Measurements from ENCODE around the gene KIT. TPM values are rescaled to one million over a fixed set of nuclear protein-coding genes. Genes with fewer than 3 reads are reported as not detected.

Gene KIT
- total RNA-seq, 1 donor from 2014 or later = 8.1 TPM

GRCh38 chr4:54746218-54746617, 88.5 kb downstream of the KIT start:
- no peaks in the 10 kb centered on the region for H3K79me2 ChIP-seq (ENCODE audit: insufficient read depth, low read length)

GRCh38 chr4:54750341-54750740, 92.6 kb downstream of the KIT start:
- no peak for TF ChIP-seq EZH2 (IDR thresholded peaks at IDR 0.05; ENCODE audit: insufficient read depth, low read length)

More at GRCh38 chr4:54746218-54746617, 88.5 kb downstream of the KIT start:
- Histone ChIP-seq H3K36me3 (ENCODE audit: insufficient read depth, low read length) (no peaks in the 10 kb centered on the region), H3K9me3 (ENCODE audit: insufficient read depth, low read depth, low read length) (no peaks in the 10 kb centered on the region), H4K20me1 (ENCODE audit: insufficient read depth, low read length) (no peaks in the 10 kb centered on the region), H3K4me3 (ENCODE audit: insufficient read depth, low read depth, low read length) (no peak overlapping the region), H3K27ac (ENCODE audit: low read depth, low read length) (no peak overlapping the region), H3K4me2 (ENCODE audit: low read length) (no peak overlapping the region), H2AFZ (ENCODE audit: low read depth, low read length) (no peak overlapping the region), H3K9ac (ENCODE audit: low read length) (no peak overlapping the region), H3K27me3 (ENCODE audit: insufficient read depth, low read length) (no peaks in the 10 kb centered on the region), H3K4me1 (ENCODE audit: insufficient read depth, low read length) (no peaks in the 10 kb centered on the region)
- H3K36me3 Mint-ChIP-seq (ENCODE audit: low read depth, unreplicated experiment) = peaks cover 2% of the 10 kb centered on the region
- no peak for TF ChIP-seq EZH2 (IDR thresholded peaks at IDR 0.05; ENCODE audit: insufficient read depth, low read length)
- TF ChIP-seq CTCF (IDR thresholded peaks at IDR 0.05; ENCODE audit: insufficient read depth, low read depth, low read length) = no peak
- peaks cover 10% of the 10 kb centered on the region for H3K9me3 Mint-ChIP-seq (ENCODE audit: unreplicated experiment)
- peaks cover 1% of the 10 kb centered on the region for H3K27me3 Mint-ChIP-seq (ENCODE audit: low read depth, unreplicated experiment)
- H3K27ac Mint-ChIP-seq (ENCODE audit: unreplicated experiment) = peak overlapping the region; percentile 21
- DNase-seq (ENCODE audit: low read depth) (peak; percentile 9), FAIRE-seq (no peak)
- no peak overlapping the region for H3K4me3 Mint-ChIP-seq (ENCODE audit: unreplicated experiment)
- H3K4me1 Mint-ChIP-seq (ENCODE audit: low read depth, unreplicated experiment) = peaks cover 10% of the 10 kb centered on the region

GRCh38 chr4:54754394-54754793, 96.6 kb downstream of the KIT start:
- no peak overlapping the region for H3K4me3 Mint-ChIP-seq (ENCODE audit: unreplicated experiment)
- Histone ChIP-seq H3K9me3 (ENCODE audit: insufficient read depth, low read depth, low read length) (no peaks in the 10 kb centered on the region), H2AFZ (ENCODE audit: low read depth, low read length) (no peak overlapping the region), H3K36me3 (ENCODE audit: insufficient read depth, low read length) (no peaks in the 10 kb centered on the region), H3K4me3 (ENCODE audit: insufficient read depth, low read depth, low read length) (no peak overlapping the region), H4K20me1 (ENCODE audit: insufficient read depth, low read length) (no peaks in the 10 kb centered on the region), H3K4me1 (ENCODE audit: insufficient read depth, low read length) (no peaks in the 10 kb centered on the region), H3K4me2 (ENCODE audit: low read length) (no peak overlapping the region), H3K9ac (ENCODE audit: low read length) (no peak overlapping the region), H3K79me2 (ENCODE audit: insufficient read depth, low read length) (no peaks in the 10 kb centered on the region), H3K27me3 (ENCODE audit: insufficient read depth, low read length) (no peaks in the 10 kb centered on the region), H3K27ac (ENCODE audit: low read depth, low read length) (no peak overlapping the region)
- FAIRE-seq (no peak), DNase-seq (ENCODE audit: low read depth) (no peak)
- peaks cover 5% of the 10 kb centered on the region for H3K27me3 Mint-ChIP-seq (ENCODE audit: low read depth, unreplicated experiment)
- no peaks in the 10 kb centered on the region for H3K36me3 Mint-ChIP-seq (ENCODE audit: low read depth, unreplicated experiment)
- TF ChIP-seq EZH2 (IDR thresholded peaks at IDR 0.05; ENCODE audit: insufficient read depth, low read length) = no peak
- no peak for TF ChIP-seq CTCF (IDR thresholded peaks at IDR 0.05; ENCODE audit: insufficient read depth, low read depth, low read length)
- no peak overlapping the region for H3K27ac Mint-ChIP-seq (ENCODE audit: unreplicated experiment)
- peaks cover 5% of the 10 kb centered on the region for H3K9me3 Mint-ChIP-seq (ENCODE audit: unreplicated experiment)
- no peaks in the 10 kb centered on the region for H3K4me1 Mint-ChIP-seq (ENCODE audit: low read depth, unreplicated experiment)

More at GRCh38 chr4:54750341-54750740, 92.6 kb downstream of the KIT start:
- Histone ChIP-seq H3K4me3 (ENCODE audit: insufficient read depth, low read depth, low read length) (no peak overlapping the region), H3K9ac (ENCODE audit: low read length) (no peak overlapping the region), H3K36me3 (ENCODE audit: insufficient read depth, low read length) (no peaks in the 10 kb centered on the region), H3K79me2 (ENCODE audit: insufficient read depth, low read length) (no peaks in the 10 kb centered on the region), H3K9me3 (ENCODE audit: insufficient read depth, low read depth, low read length) (no peaks in the 10 kb centered on the region), H3K4me1 (ENCODE audit: insufficient read depth, low read length) (no peaks in the 10 kb centered on the region), H3K27me3 (ENCODE audit: insufficient read depth, low read length) (no peaks in the 10 kb centered on the region), H4K20me1 (ENCODE audit: insufficient read depth, low read length) (no peaks in the 10 kb centered on the region), H3K27ac (ENCODE audit: low read depth, low read length) (no peak overlapping the region), H3K4me2 (ENCODE audit: low read length) (no peak overlapping the region), H2AFZ (ENCODE audit: low read depth, low read length) (no peak overlapping the region)
- DNase-seq (ENCODE audit: low read depth) (no peak), FAIRE-seq (no peak)
- H3K36me3 Mint-ChIP-seq (ENCODE audit: low read depth, unreplicated experiment) = peaks cover 1% of the 10 kb centered on the region
- H3K9me3 Mint-ChIP-seq (ENCODE audit: unreplicated experiment) = peaks cover 3% of the 10 kb centered on the region
- H3K27ac Mint-ChIP-seq (ENCODE audit: unreplicated experiment) = no peak overlapping the region
- peaks cover 5% of the 10 kb centered on the region for H3K27me3 Mint-ChIP-seq (ENCODE audit: low read depth, unreplicated experiment)
- no peak overlapping the region for H3K4me3 Mint-ChIP-seq (ENCODE audit: unreplicated experiment)
- peaks cover 10% of the 10 kb centered on the region for H3K4me1 Mint-ChIP-seq (ENCODE audit: low read depth, unreplicated experiment)

All from astrocyte (in vitro differentiated cells and primary cell).